ENCODE measurements around the gene LHX6. TPM values are rescaled to one million over a fixed set of nuclear protein-coding genes. Genes with fewer than 3 reads are reported as not detected.

LHX6 gene
- total RNA-seq (4.9 TPM), polyA plus RNA-seq (ENCODE audit: insufficient read depth, low read depth, low replicate concordance) (0.82 TPM)
- long read RNA-seq, donor 1, partial matches to known transcripts: 7 of 7 reads
- long read RNA-seq, donor 1, other reads (novel, unspliced or antisense): 0 of 7 reads
- long read RNA-seq, donor 2: 0 reads
- long read RNA-seq, donor 3: 0 reads
- long read RNA-seq, donor 4: 0 reads
- long read RNA-seq, donor 5: 0 reads
- long read RNA-seq, donor 6, partial matches to known transcripts: 0 of 1 reads
- long read RNA-seq, donor 6, other reads (novel, unspliced or antisense): 0 of 1 reads
- long read RNA-seq, donor 7, partial matches to known transcripts: 1 of 1 reads
- long read RNA-seq, donor 7, other reads (novel, unspliced or antisense): 0 of 1 reads
- long read RNA-seq, donor 8: 0 reads
- long read RNA-seq, donor 9: 0 reads
- long read RNA-seq, donor 10: 0 reads

GRCh38 chr9:122228568-122229484 is at the start of gene LHX6:
LHX6 (minus strand) TSS chr9:122228957; CDS start chr9:122228740, 217 bp downstream.
- FAIRE-seq (no peak), DNase-seq (peak; percentile 63 to 87 (median 72))

GRCh38 chr9:122277285-122277897 is 48.6 kb upstream of the LHX6 start:
- intact Hi-C loops (cut with DNase I): no loop called here
- H3K4me3 ChIP-seq (ENCODE audit: low read length in 3 of 3): no peak overlapping the region
- DNase-seq (no peak), FAIRE-seq (no peak)
- H3K27ac ChIP-seq (ENCODE audit: low read depth in 2 of 2, low read length in 2 of 2): no peak overlapping the region
- H3K27me3 ChIP-seq (ENCODE audit: control insufficient read depth, insufficient read depth, low read length): no peaks in the 10 kb centered on the region
- peaks cover 0 to 5% (median 0%) of the 10 kb centered on the region in 3 donors for H3K9me3 ChIP-seq (ENCODE audit: control insufficient read depth in 2 of 3, insufficient read depth in 1 of 3, low read length in 3 of 3)
- H3K36me3 ChIP-seq (ENCODE audit: control insufficient read depth in 2 of 3, insufficient read depth in 3 of 3, low read length in 3 of 3): peaks cover 5 to 14% (median 11%) of the 10 kb centered on the region in 3 donors
- H3K9ac ChIP-seq (ENCODE audit: low read length in 3 of 3): no peak overlapping the region
- TF ChIP-seq CTCF (IDR thresholded peaks at IDR 0.05; ENCODE audit: borderline replicate concordance, extremely low read depth, insufficient read depth): no peak
- H3K4me1 ChIP-seq (ENCODE audit: control insufficient read depth in 2 of 3, insufficient read depth in 2 of 3, low read depth in 1 of 3, low read length in 3 of 3): no peaks in the 10 kb centered on the region

More at GRCh38 chr9:122228568-122229484, at the start of gene LHX6:
- TF ChIP-seq CTCF (IDR thresholded peaks at IDR 0.05; ENCODE audit: borderline replicate concordance, extremely low read depth, insufficient read depth): no peak
- no peaks in the 10 kb centered on the region for H3K36me3 ChIP-seq (ENCODE audit: control insufficient read depth in 2 of 3, insufficient read depth in 3 of 3, low read length in 3 of 3)
- H3K9me3 ChIP-seq (ENCODE audit: control insufficient read depth in 2 of 3, insufficient read depth in 1 of 3, low read length in 3 of 3): no peaks in the 10 kb centered on the region
- peak within 1 kb of the TSS in 2 of 3 donors; percentile 7 to 37 for H3K4me3 ChIP-seq (ENCODE audit: low read length in 3 of 3)
- H3K4me1 ChIP-seq (ENCODE audit: control insufficient read depth in 2 of 3, insufficient read depth in 2 of 3, low read depth in 1 of 3, low read length in 3 of 3): peaks cover 0 to 5% (median 0%) of the 10 kb centered on the region in 3 donors
- no peak within 1 kb of the TSS for H3K9ac ChIP-seq (ENCODE audit: low read length in 3 of 3)
- peaks cover 60% of the 10 kb centered on the region for H3K27me3 ChIP-seq (ENCODE audit: control insufficient read depth, insufficient read depth, low read length)
- intact Hi-C loops (cut with DNase I): no loop called here
- no peak within 1 kb of the TSS for H3K27ac ChIP-seq (ENCODE audit: low read depth in 2 of 2, low read length in 2 of 2)

- intact Hi-C loops (cut with DNase I): no loop called here
- no peak for TF ChIP-seq CTCF (IDR thresholded peaks at IDR 0.05; ENCODE audit: borderline replicate concordance, extremely low read depth, insufficient read depth)
- H3K27ac ChIP-seq (ENCODE audit: low read depth in 2 of 2, low read length in 2 of 2): no peak overlapping the region
- peaks cover 0 to 5% (median 0%) of the 10 kb centered on the region in 3 donors for H3K9me3 ChIP-seq (ENCODE audit: control insufficient read depth in 2 of 3, insufficient read depth in 1 of 3, low read length in 3 of 3)
- no peak overlapping the region for H3K9ac ChIP-seq (ENCODE audit: low read length in 3 of 3)
- H3K4me3 ChIP-seq (ENCODE audit: low read length in 3 of 3): no peak overlapping the region
- H3K4me1 ChIP-seq (ENCODE audit: control insufficient read depth in 2 of 3, insufficient read depth in 2 of 3, low read depth in 1 of 3, low read length in 3 of 3): no peaks in the 10 kb centered on the region
- FAIRE-seq: no peak
- H3K36me3 ChIP-seq (ENCODE audit: control insufficient read depth in 2 of 3, insufficient read depth in 3 of 3, low read length in 3 of 3): peaks cover 5 to 13% (median 11%) of the 10 kb centered on the region in 3 donors
- no peaks in the 10 kb centered on the region for H3K27me3 ChIP-seq (ENCODE audit: control insufficient read depth, insufficient read depth, low read length)
- no peak for DNase-seq
Measured at GRCh38 chr9:122276096-122276495, 47.3 kb upstream of the LHX6 start.

All from kidney (tissue), 22 donors.